GM23338 (cell line): ENCODE measurements around the gene ARHGAP19. TPM values are rescaled to one million over a fixed set of nuclear protein-coding genes. Genes with fewer than 3 reads are reported as not detected.

Source experiments
- ATAC-seq: fragments of 200-7000 bp; cut with Tn5 transposase; 3 replicates; pipeline ENCODE4 v1.9.1; 2020
- DNase-seq: peaks from one replicate; pipeline ENCODE4 v3.0.0-alpha.2; 2015; ENCODE audit warnings: low spot score
- H2AFZ ChIP-seq: fragments of 200-600 bp; sonication (generic); 2 replicates; pipeline ENCODE4 v1.8.0; 2016; ENCODE audit warnings: antibody characterized with exemption, mild to moderate bottlenecking, moderate library complexity
- H3F3A ChIP-seq: fragments of 200-600 bp; sonication (generic); replicated peaks from 2 replicates; pipeline ENCODE4 v1.8.0; 2017; ENCODE audit warnings: antibody characterized with exemption, mixed run types, low read depth
- H3K27ac ChIP-seq: fragments of 200-600 bp; sonication (generic); 2 replicates; pipeline ENCODE4 v1.6.1; 2016; ENCODE audit warnings: low read depth
- H3K27me3 ChIP-seq: fragments of 200-600 bp; sonication (generic); 2 replicates; pipeline ENCODE4 v1.8.0; 2016; ENCODE audit warnings: mild to moderate bottlenecking, mixed run types, moderate library complexity; ENCODE audit not compliant: insufficient read depth
- H3K36me3 ChIP-seq: fragments of 200-600 bp; sonication (generic); 2 replicates; pipeline ENCODE4 v1.8.0; 2016; ENCODE audit warnings: mild to moderate bottlenecking; ENCODE audit not compliant: insufficient read depth
- H3K4me1 ChIP-seq: fragments of 200-600 bp; sonication (generic); 2 replicates; pipeline ENCODE4 v1.8.0; 2016; ENCODE audit warnings: mild to moderate bottlenecking, moderate library complexity; ENCODE audit not compliant: insufficient read depth
- H3K4me2 ChIP-seq: fragments of 200-600 bp; sonication (generic); 2 replicates; pipeline ENCODE4 v1.7.1; 2017; ENCODE audit warnings: mixed run types
- H3K4me3 ChIP-seq: fragments of 200-600 bp; sonication (generic); 2 replicates; pipeline ENCODE4 v1.6.1; 2016; ENCODE audit warnings: mixed run types
- H3K79me2 ChIP-seq: fragments of 200-600 bp; sonication (generic); replicated peaks from 2 replicates; pipeline ENCODE4 v1.8.0; 2017; ENCODE audit warnings: mild to moderate bottlenecking; ENCODE audit not compliant: insufficient read depth
- H3K9me2 ChIP-seq: fragments of 200-600 bp; sonication (generic); 2 replicates; pipeline ENCODE4 v1.8.0; 2017; ENCODE audit not compliant: insufficient read depth
- H4K20me1 ChIP-seq: fragments of 200-600 bp; sonication (generic); replicated peaks from 2 replicates; pipeline ENCODE4 v1.8.0; 2017; ENCODE audit warnings: mild to moderate bottlenecking; ENCODE audit not compliant: insufficient read depth
- H3K27ac Mint-ChIP-seq: 2 replicates; pipeline ENCODE4 v1.8.0; 2020; ENCODE audit warnings: inconsistent platforms, mild to moderate bottlenecking, moderate library complexity, mixed read lengths
- H3K27me3 Mint-ChIP-seq: 3 replicates; pipeline ENCODE4 v1.8.0; 2022; ENCODE audit warnings: low read depth, mild to moderate bottlenecking, moderate library complexity, mixed read lengths, inconsistent platforms; ENCODE audit not compliant: insufficient read depth, poor library complexity
- H3K36me3 Mint-ChIP-seq: 3 replicates; pipeline ENCODE4 v1.8.0; 2021; ENCODE audit warnings: low read depth, mild to moderate bottlenecking, inconsistent platforms, moderate library complexity, mixed read lengths
- H3K4me1 Mint-ChIP-seq: 3 replicates; pipeline ENCODE4 v1.8.0; 2020; ENCODE audit warnings: mild to moderate bottlenecking, inconsistent platforms, mixed read lengths
- H3K4me3 Mint-ChIP-seq: 3 replicates; pipeline ENCODE4 v1.8.0; 2021; ENCODE audit warnings: moderate library complexity, mild to moderate bottlenecking, inconsistent platforms, mixed read lengths
- H3K9me3 Mint-ChIP-seq: 3 replicates; pipeline ENCODE4 v1.8.0; 2020; ENCODE audit warnings: moderate library complexity, mild to moderate bottlenecking, inconsistent platforms, mixed read lengths
- CREB1 ChIP-seq: fragments of 250-450 bp; sonication (Bioruptor Pico); IDR thresholded peaks from 2 replicates; pipeline ENCODE4 v1.5.0; 2020; ENCODE audit warnings: low read depth, mild to moderate bottlenecking, moderate library complexity
- CTCF ChIP-seq, 2 experiments: fragments of 200-600 bp in 1 of 2; sonication (generic) in 1 of 2; conservative IDR thresholded peaks; 2 replicates each; pipeline versions ENCODE4 v1.5.1 to v1.6.1; 2016 to 2017; ENCODE audit warnings: antibody characterized with exemption in 2 of 2, low read depth in 2 of 2, mild to moderate bottlenecking in 2 of 2, moderate library complexity in 1 of 2
- EZH2 ChIP-seq: fragments of 200-600 bp; sonication (generic); IDR thresholded peaks from one replicate; pipeline ENCODE4 v1.8.0; 2017; ENCODE audit warnings: antibody characterized with exemption, mild to moderate bottlenecking, low read depth; ENCODE audit not compliant: unreplicated experiment
- EZH2phosphoT487 ChIP-seq: fragments of 200-600 bp; sonication (generic); IDR thresholded peaks from one replicate; pipeline ENCODE4 v1.8.1; 2018; ENCODE audit warnings: antibody characterized with exemption; ENCODE audit not compliant: unreplicated experiment
- JUNB ChIP-seq: IDR thresholded peaks from one replicate; pipeline ENCODE4 v1.6.1; 2016; ENCODE audit warnings: antibody characterized with exemption; ENCODE audit not compliant: unreplicated experiment
- NANOG ChIP-seq: IDR thresholded peaks from 2 replicates; pipeline ENCODE4 v1.6.1; 2016; ENCODE audit warnings: antibody characterized with exemption, borderline replicate concordance
- POLR2AphosphoS5 ChIP-seq: IDR thresholded peaks from 2 replicates; pipeline ENCODE4 v1.6.1; 2016; ENCODE audit warnings: antibody characterized with exemption, low read depth
- STAT1 ChIP-seq: IDR thresholded peaks from one replicate; pipeline ENCODE4 v1.6.1; 2016; ENCODE audit warnings: antibody characterized with exemption; ENCODE audit not compliant: unreplicated experiment
- ZNF114 ChIP-seq: fragments of 250-450 bp; sonication (Bioruptor Pico); IDR thresholded peaks from 2 replicates; pipeline ENCODE4 v1.5.0; 2020; ENCODE audit warnings: mild to moderate bottlenecking, moderate library complexity
- ZNF331 ChIP-seq: fragments of 250-450 bp; sonication (Bioruptor Pico); IDR thresholded peaks from 2 replicates; pipeline ENCODE4 v1.5.0; 2020; ENCODE audit warnings: low read depth, mild to moderate bottlenecking, moderate library complexity
- ZNF462 ChIP-seq: fragments of 250-450 bp; sonication (Bioruptor Pico); IDR thresholded peaks from 2 replicates; pipeline ENCODE4 v1.5.0; 2020; ENCODE audit warnings: mild to moderate bottlenecking, moderate library complexity
- polyA plus RNA-seq: library from polyadenylated mRNA; unstranded; fragments of >200 nt; fragmentation: Nextera tagmentation; extraction: Ambion mirVana; gene quantifications from 2 replicates; pipeline ENCODE4 v1.2.1, GENCODE V29; 2016
- total RNA-seq: library from RNA; depleted of rRNA; stranded (reverse); fragments of >200 nt; shearing (Covaris generic); gene quantifications from 2 replicates; pipeline ENCODE4 v1.2.3, GENCODE V29; 2014
- TF ChIP-seq, protein P1 (sequence below): IDR thresholded peaks from one replicate; pipeline ENCODE4 v1.6.1; 2018; ENCODE audit warnings: antibody characterized with exemption; ENCODE audit not compliant: unreplicated experiment
- TF ChIP-seq, protein P2 (sequence below): IDR thresholded peaks from 2 replicates; pipeline ENCODE4 v1.6.1; 2016; ENCODE audit warnings: antibody characterized with exemption

The ARHGAP19 gene
- total and polyA plus RNA-seq, 2 experiments from 2014 or later = 11.5 to 38.8 TPM

DNA sequence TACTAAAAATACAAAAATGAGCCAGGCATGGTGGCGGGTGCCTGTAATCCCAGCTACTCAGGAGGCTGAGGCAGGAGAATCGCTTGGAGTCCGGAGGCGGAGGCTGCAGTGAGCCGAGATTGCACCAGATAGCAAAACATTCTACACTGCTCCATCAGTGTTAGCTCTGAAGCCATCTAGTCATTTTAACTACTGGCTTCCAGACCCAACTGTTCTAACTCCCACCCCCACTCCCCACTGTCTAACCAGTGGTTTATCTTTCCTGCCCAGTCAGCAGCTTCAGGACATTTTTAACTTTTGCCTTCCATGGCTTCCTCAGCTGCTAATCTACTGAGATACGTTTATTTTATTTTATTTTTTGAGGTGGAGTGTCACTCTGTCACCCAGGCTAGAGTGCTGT is 20.5 kb upstream of the ARHGAP19 start:
- no peaks in the 10 kb centered on the region for H3K4me1 ChIP-seq
- Mint-ChIP-seq H3K27ac (no peak overlapping the region), H3K9me3 (no peaks in the 10 kb centered on the region), H3K36me3 (no peaks in the 10 kb centered on the region), H3K4me1 (no peaks in the 10 kb centered on the region), H3K4me3 (no peak overlapping the region), H3K27me3 (peaks cover 8% of the 10 kb centered on the region)
- H2AFZ ChIP-seq = no peak overlapping the region
- TF ChIP-seq ZNF462 (CRISPR knock-in tag) (no peak), NANOG (no peak), STAT1 (no peak), ZNF331 (CRISPR knock-in tag) (no peak), EZH2 (no peak), ZNF114 (CRISPR knock-in tag) (no peak), CREB1 (CRISPR knock-in tag) (no peak), POLR2AphosphoS5 (no peak), JUNB (no peak), EZH2phosphoT487 (no peak), CTCF (conservative IDR thresholded peaks at IDR 0.05; ENCODE audit: low read depth in 2 of 2) (no peak)
- TF ChIP-seq, protein P1, sequence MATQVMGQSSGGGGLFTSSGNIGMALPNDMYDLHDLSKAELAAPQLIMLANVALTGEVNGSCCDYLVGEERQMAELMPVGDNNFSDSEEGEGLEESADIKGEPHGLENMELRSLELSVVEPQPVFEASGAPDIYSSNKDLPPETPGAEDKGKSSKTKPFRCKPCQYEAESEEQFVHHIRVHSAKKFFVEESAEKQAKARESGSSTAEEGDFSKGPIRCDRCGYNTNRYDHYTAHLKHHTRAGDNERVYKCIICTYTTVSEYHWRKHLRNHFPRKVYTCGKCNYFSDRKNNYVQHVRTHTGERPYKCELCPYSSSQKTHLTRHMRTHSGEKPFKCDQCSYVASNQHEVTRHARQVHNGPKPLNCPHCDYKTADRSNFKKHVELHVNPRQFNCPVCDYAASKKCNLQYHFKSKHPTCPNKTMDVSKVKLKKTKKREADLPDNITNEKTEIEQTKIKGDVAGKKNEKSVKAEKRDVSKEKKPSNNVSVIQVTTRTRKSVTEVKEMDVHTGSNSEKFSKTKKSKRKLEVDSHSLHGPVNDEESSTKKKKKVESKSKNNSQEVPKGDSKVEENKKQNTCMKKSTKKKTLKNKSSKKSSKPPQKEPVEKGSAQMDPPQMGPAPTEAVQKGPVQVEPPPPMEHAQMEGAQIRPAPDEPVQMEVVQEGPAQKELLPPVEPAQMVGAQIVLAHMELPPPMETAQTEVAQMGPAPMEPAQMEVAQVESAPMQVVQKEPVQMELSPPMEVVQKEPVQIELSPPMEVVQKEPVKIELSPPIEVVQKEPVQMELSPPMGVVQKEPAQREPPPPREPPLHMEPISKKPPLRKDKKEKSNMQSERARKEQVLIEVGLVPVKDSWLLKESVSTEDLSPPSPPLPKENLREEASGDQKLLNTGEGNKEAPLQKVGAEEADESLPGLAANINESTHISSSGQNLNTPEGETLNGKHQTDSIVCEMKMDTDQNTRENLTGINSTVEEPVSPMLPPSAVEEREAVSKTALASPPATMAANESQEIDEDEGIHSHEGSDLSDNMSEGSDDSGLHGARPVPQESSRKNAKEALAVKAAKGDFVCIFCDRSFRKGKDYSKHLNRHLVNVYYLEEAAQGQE = no peak
- TF ChIP-seq, protein P2, sequence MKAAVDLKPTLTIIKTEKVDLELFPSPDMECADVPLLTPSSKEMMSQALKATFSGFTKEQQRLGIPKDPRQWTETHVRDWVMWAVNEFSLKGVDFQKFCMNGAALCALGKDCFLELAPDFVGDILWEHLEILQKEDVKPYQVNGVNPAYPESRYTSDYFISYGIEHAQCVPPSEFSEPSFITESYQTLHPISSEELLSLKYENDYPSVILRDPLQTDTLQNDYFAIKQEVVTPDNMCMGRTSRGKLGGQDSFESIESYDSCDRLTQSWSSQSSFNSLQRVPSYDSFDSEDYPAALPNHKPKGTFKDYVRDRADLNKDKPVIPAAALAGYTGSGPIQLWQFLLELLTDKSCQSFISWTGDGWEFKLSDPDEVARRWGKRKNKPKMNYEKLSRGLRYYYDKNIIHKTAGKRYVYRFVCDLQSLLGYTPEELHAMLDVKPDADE = no peak
- H4K20me1 ChIP-seq = no peaks in the 10 kb centered on the region
- H3F3A ChIP-seq = no peaks in the 10 kb centered on the region
- no peak overlapping the region for H3K27ac ChIP-seq
- H3K4me3 ChIP-seq = no peak overlapping the region
- no peak overlapping the region for H3K4me2 ChIP-seq
- no peaks in the 10 kb centered on the region for H3K27me3 ChIP-seq
- no peaks in the 10 kb centered on the region for H3K36me3 ChIP-seq
- DNase-seq (no peak), ATAC-seq (no peak)
- no peaks in the 10 kb centered on the region for H3K79me2 ChIP-seq
- H3K9me2 ChIP-seq = peaks cover 5% of the 10 kb centered on the region; the same call in 1 of the 2 replicates
